ENCODE measurements around the gene SLC17A6.

DNA sequence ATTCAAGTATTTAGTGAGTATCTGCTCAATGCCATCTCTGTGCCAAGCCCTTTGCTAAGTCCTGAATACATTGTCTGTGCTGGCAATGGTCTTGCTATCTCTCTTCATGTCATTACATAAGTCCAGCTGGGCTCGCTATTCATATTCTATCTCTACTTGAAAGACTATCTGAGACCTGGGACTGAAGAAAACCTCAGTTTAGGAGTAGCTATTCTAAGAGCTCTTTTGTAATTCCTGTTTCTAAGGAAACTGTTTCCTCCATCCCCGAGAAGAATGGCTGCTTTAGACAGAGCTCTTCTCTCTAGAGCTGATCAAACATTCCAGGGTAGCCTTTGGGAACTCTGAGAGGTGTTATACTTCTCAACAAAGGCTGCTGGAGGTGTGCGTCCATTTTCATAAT lies 33.0 kb downstream of the SLC17A6 start:
- TF ChIP-seq ZNF274 (IDR thresholded peaks at IDR 0.05; ENCODE audit: low read depth, low read length), result no peak
- no peak for TF ChIP-seq YY1 (IDR thresholded peaks at IDR 0.05; ENCODE audit: insufficient read depth, insufficient read length)
- no peak for TF ChIP-seq SUZ12 (IDR thresholded peaks at IDR 0.05; ENCODE audit: extremely low read depth, insufficient read depth, insufficient read length)
